Activated CD4-positive, CD25-positive, alpha-beta regulatory T cell treated with anti-CD3 and anti-CD28 coated beads, Interleukin-2, amount 50 U/mL, for 72 hours (primary cell): ENCODE results near the gene EEF1AKMT1.
"Not testable (repeated sequence)": the region's sequence is repeated elsewhere in the genome, so short reads cannot be mapped to it uniquely, and the experiment has no call there.

Experiments used
- DNase-seq: peaks from one replicate; pipeline ENCODE4 v3.0.0; 2021

Gene EEF1AKMT1

GRCh38 chr13:20689291-20689690 is 84.5 kb downstream of the EEF1AKMT1 start:
- no peak for DNase-seq

DNA sequence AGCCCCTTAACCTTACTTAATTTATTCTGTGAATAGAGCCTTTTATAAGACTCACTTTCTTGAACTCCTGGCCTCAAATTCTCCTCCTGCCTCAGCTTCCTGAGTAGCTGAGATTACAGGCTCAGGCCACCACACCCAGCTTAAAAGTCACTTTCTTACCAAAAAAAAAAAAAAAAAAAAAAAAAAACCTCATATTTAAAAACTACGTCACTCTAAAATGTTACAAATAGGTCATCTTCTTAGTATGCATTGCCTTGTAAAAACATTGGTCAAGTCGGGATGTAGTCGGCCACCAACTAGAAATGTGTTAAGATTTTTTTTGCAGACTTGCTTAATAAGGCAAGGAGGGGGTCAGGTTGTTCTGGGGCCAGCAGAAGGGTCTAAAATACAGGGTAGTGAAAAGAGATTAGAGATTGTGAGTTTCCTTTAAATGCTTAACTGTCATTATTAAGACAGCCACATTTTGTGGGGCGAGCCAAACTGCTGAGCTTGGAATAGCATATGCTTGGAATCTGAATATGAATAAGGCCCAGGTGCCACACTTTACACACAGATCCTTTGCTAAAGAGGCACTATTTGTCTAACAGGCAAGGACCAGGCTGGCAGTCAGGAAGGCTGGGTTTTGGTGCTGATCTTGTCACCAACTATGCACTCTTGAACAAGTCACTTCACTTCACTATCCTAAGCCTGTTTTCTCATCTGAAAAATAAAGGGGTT is 86.7 kb downstream of the EEF1AKMT1 start:
- DNase-seq = no peak

GRCh38 chr13:20686167-20686566 is 87.6 kb downstream of the EEF1AKMT1 start:
- no peak for DNase-seq

- DNase-seq = no peak
Measured at GRCh38 chr13:20685092-20685491, 88.7 kb downstream of the EEF1AKMT1 start.

- no peak for DNase-seq
Measured at GRCh38 chr13:20684546-20684945, 89.2 kb downstream of the EEF1AKMT1 start.

GRCh38 chr13:20684041-20684440 is 89.7 kb downstream of the EEF1AKMT1 start:
- DNase-seq = no peak

DNA sequence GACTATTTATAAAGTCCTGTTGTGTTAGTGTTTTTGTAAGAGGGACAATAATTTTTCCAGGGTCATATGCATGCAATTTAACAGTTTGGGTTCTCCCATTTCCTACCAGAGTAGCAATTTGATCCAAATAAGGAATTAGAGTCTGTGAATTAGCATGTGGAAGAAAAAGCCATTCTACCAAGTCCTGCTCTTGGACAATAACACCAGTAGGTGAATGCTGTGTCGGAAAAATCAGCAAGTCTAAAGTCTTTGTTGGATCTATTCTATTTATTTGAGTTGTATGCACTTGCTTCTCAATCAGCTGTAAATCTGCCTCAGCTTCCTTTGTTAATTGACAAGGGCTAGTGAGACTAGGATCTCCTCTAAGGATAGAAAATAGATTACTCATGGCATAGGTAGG is 91.7 kb downstream of the EEF1AKMT1 start:
- DNase-seq = no peak

- DNase-seq = not testable (repeated sequence)
Measured at GRCh38 chr13:20681481-20681880, 92.3 kb downstream of the EEF1AKMT1 start.

DNA sequence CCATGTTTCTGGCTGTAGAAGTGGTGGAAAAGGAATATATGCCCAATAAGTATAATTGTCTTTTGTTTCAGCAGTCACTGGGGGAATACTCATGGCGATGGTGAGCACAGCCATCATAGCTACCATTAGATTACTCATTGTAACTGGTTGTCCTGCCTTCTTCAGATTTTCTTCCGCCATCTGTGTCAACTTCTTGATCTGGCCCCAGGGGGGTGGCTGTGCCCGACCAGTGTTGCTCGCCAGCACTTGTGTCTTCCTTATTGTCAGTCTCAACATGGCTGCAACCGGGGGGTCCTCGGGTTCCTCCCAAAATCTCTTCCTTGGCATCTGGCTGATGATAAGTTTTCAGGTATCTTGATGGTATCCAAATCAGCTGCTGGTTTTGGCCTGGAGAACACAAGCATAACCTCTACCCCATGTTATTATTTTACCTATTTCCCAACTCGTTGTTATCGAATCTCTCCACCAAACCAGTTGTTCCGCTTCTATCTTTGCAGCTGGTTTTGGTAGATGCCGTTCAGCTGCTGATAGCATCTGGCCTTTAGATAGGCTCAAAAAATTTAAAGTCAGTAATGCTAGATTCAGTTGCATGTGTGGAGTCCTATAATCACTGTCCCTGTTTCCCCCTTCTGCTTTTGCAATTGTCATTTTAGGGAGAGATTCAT is 93.2 kb downstream of the EEF1AKMT1 start:
- no peak for DNase-seq

GRCh38 chr13:20679879-20680278 is 93.9 kb downstream of the EEF1AKMT1 start:
- DNase-seq = no peak
